HEK293T (cell line): Measurements from ENCODE around the gene EPHB2.

Experiments
- CTCF ChIA-PET: fragments of 350-600 bp; formaldehyde crosslinking; extraction: SDS; loops from one replicate; lab custom pipeline; 2021; ENCODE audit warnings: antibody characterized with exemption, inconsistent platforms; lab: Yijun Ruan, JAX
- POLR2A ChIA-PET: fragments of 350-600 bp; formaldehyde crosslinking; extraction: SDS; loops from one replicate; lab custom pipeline; 2020; ENCODE audit warnings: antibody characterized with exemption, inconsistent platforms; lab: Yijun Ruan, JAX
- DNase-seq: peaks from one replicate; pipeline ENCODE4 v3.0.0; 2012; ENCODE audit warnings: mixed read lengths; ENCODE audit errors: extremely low spot score
- ARNT ChIP-seq: fragments of 450-650 bp; IDR thresholded peaks from 2 replicates; pipeline ENCODE4 v1.6.1; 2017; ENCODE audit warnings: mild to moderate bottlenecking
- BHLHE40 ChIP-seq: fragments of 450-650 bp; IDR thresholded peaks from 2 replicates; pipeline ENCODE4 v1.6.1; 2016; ENCODE audit warnings: mild to moderate bottlenecking, moderate library complexity, borderline replicate concordance
- CTBP1 ChIP-seq: fragments of 450-650 bp; IDR thresholded peaks from 2 replicates; pipeline ENCODE4 v1.6.1; 2016; ENCODE audit warnings: borderline replicate concordance
- ELF4 ChIP-seq: fragments of 450-650 bp; IDR thresholded peaks from 2 replicates; pipeline ENCODE4 v1.6.1; 2017; ENCODE audit warnings: antibody characterized with exemption
- FOXA1 ChIP-seq: fragments of 450-650 bp; IDR thresholded peaks from 2 replicates; pipeline ENCODE4 v1.6.1; 2016; ENCODE audit warnings: mild to moderate bottlenecking
- FOXK2 ChIP-seq: fragments of 450-650 bp; IDR thresholded peaks from 2 replicates; pipeline ENCODE4 v1.6.1; 2016; ENCODE audit warnings: mild to moderate bottlenecking
- FOXM1 ChIP-seq: fragments of 450-650 bp; IDR thresholded peaks from 2 replicates; pipeline ENCODE4 v1.6.1; 2017; ENCODE audit warnings: mild to moderate bottlenecking, borderline replicate concordance
- HDGF ChIP-seq: fragments of 450-650 bp; IDR thresholded peaks from 2 replicates; pipeline ENCODE4 v1.6.1; 2017; ENCODE audit warnings: antibody characterized with exemption, borderline replicate concordance
- L3MBTL2 ChIP-seq: fragments of 450-650 bp; conservative IDR thresholded peaks from 2 replicates; pipeline ENCODE4 v1.6.1; 2016; ENCODE audit warnings: mild to moderate bottlenecking
- LEF1 ChIP-seq: fragments of 450-650 bp; IDR thresholded peaks from 2 replicates; pipeline ENCODE4 v1.6.1; 2017; ENCODE audit warnings: mild to moderate bottlenecking, borderline replicate concordance
- NFRKB ChIP-seq: fragments of 450-650 bp; IDR thresholded peaks from 2 replicates; pipeline ENCODE4 v1.6.1; 2016; ENCODE audit warnings: mild to moderate bottlenecking, moderate library complexity
- SP1 ChIP-seq: fragments of 450-650 bp; IDR thresholded peaks from 2 replicates; pipeline ENCODE4 v1.6.1; 2017
- SUZ12 ChIP-seq: fragments of 450-650 bp; IDR thresholded peaks from 2 replicates; pipeline ENCODE4 v1.6.1; 2016; ENCODE audit warnings: mild to moderate bottlenecking
- TARDBP ChIP-seq: fragments of 450-650 bp; IDR thresholded peaks from 2 replicates; pipeline ENCODE4 v1.6.1; 2016
- ZNF384 ChIP-seq: fragments of 450-650 bp; IDR thresholded peaks from 2 replicates; pipeline ENCODE4 v1.6.1; 2016
- TF ChIP-seq, protein P1 (sequence below): fragments of 450-650 bp; IDR thresholded peaks from 2 replicates; pipeline ENCODE4 v1.6.1; 2016

EPHB2 gene

DNA sequence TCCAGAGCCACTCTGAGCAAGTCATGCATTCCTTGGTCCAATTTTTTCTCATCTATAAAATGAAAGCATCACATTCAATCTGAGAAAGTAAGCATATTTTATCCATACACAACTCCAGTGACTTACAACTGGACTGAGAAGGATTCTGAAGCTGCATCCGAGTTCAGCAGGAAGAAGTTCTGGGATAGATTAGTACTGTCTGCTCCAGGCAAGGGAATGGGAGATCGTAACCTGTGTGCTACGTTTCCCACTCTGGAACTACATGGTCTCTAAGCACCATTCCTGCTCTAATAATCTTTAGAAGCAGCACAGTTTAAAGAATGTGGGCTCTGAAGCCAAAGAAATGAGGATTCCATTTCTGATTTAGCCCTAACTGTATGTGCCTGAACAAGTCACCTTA is 182.7 kb downstream of the EPHB2 start:
- CTCF ChIA-PET: interaction anchor here (0.9 kb wide), 1 partner anchor 10 kb away, joined by 3 read pairs; no protein-coding TSS in a partner anchor
- TF ChIP-seq ELF4 (no peak), SP1 (no peak), LEF1 (no peak), SUZ12 (no peak), ARNT (no peak), NFRKB (no peak), FOXK2 (no peak), CTBP1 (no peak), TARDBP (no peak), BHLHE40 (no peak), FOXM1 (no peak), HDGF (no peak), ZNF384 (no peak), FOXA1 (no peak), L3MBTL2 (no peak)
- TF ChIP-seq, protein P1, sequence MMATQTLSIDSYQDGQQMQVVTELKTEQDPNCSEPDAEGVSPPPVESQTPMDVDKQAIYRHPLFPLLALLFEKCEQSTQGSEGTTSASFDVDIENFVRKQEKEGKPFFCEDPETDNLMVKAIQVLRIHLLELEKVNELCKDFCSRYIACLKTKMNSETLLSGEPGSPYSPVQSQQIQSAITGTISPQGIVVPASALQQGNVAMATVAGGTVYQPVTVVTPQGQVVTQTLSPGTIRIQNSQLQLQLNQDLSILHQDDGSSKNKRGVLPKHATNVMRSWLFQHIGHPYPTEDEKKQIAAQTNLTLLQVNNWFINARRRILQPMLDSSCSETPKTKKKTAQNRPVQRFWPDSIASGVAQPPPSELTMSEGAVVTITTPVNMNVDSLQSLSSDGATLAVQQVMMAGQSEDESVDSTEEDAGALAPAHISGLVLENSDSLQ: no peak
- POLR2A ChIA-PET: no interaction called here
- no peak for DNase-seq

DNA sequence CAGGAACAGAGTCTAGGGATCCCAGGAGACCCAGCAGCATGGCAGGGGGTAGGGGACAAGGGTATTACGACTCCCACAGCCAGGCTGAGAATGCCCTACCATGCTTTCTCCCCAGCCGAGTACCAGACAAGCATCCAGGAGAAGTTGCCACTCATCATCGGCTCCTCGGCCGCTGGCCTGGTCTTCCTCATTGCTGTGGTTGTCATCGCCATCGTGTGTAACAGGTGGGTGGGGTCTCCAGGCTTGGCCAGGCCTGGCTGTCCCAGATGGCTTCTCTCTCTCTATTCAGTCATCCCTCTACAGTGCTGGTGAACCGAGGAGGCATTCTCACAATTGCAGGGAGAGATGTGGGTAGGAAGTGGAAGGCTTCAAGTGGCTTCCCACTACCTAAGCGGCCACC is 184.7 kb downstream of the EPHB2 start:
- no peak for DNase-seq
- ChIA-PET CTCF (no interaction called here), POLR2A (no interaction called here)
- TF ChIP-seq, protein P1: no peak
- TF ChIP-seq ARNT (no peak), HDGF (no peak), FOXK2 (no peak), CTBP1 (no peak), NFRKB (no peak), ELF4 (no peak), FOXM1 (no peak), LEF1 (no peak), BHLHE40 (no peak)

DNA sequence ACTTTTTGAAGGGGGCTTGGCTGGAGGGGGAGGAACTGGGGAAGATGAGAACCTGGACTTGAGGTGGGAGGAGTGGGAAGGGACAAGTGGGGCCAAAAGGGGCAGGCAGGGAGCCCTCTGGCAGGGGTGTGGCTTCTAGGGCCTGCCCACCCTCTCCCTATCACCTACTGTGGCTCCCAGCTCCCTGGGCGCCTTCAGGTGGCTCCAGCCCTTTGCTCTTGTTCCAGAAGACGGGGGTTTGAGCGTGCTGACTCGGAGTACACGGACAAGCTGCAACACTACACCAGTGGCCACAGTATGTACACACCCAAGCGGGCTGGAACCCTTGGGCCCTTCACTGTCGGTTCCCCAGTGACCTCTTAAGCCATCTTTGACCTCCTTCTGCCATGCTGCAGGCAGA is 185.5 kb downstream of the EPHB2 start:
- ChIA-PET CTCF (no interaction called here), POLR2A (no interaction called here)
- DNase-seq: no peak
- TF ChIP-seq NFRKB (no peak), ARNT (no peak), BHLHE40 (no peak), ZNF384 (no peak), HDGF (no peak)

DNA sequence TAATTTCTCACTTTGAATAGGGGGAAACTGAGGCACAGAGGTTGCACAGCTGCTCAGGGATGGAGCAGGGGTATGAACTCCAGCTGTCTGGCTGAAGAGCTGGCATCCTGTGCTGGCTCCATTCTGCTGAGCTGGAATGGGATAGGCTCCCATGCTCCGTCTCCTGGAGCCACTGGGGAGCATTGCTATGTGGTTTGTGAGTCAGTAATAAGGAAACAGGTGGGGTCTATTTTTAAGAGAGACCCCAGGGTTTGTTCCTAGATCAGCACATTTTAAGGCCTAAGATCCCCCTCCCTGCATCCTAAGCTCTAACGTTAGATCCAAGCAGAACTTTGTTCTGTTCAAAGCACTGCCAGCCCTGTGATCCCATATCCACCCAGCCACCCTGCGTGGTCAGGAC is 189.8 kb downstream of the EPHB2 start:
- DNase-seq: no peak
- TF ChIP-seq LEF1: no peak
- no peak for TF ChIP-seq ELF4
- TF ChIP-seq SUZ12: no peak
- TF ChIP-seq, protein P1: no peak
- TF ChIP-seq FOXM1: no peak
- no peak for TF ChIP-seq SP1
- no peak for TF ChIP-seq NFRKB
- TF ChIP-seq CTBP1: no peak
- ChIA-PET POLR2A (no interaction called here), CTCF (interaction anchor here (1.0 kb wide), 1 partner anchor 11 kb away, joined by 5 read pairs; no protein-coding TSS in a partner anchor)

DNA sequence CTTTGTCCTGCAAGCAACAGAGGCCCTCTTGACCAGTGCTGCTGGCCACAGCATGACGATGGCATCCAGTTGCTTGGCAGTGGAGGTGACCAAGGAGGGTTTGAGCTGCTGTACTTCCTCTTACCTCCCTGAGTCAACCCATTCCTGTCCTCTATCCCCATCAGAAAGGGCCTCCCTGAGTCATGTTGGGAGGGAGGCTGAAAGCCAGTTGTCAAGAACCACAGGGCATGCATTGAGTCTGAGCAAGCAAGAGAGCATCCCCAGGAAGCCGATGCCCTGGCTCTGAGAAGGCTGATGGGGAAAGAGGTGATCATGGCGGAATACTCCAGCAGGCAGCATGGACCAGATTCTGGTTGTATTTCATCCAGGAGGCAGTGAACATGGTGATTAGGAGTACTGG is 192.5 kb downstream of the EPHB2 start:
- TF ChIP-seq, protein P1: no peak
- TF ChIP-seq TARDBP: no peak
- POLR2A ChIA-PET: no interaction called here
- CTCF ChIA-PET: no interaction called here
- DNase-seq: no peak

DNA sequence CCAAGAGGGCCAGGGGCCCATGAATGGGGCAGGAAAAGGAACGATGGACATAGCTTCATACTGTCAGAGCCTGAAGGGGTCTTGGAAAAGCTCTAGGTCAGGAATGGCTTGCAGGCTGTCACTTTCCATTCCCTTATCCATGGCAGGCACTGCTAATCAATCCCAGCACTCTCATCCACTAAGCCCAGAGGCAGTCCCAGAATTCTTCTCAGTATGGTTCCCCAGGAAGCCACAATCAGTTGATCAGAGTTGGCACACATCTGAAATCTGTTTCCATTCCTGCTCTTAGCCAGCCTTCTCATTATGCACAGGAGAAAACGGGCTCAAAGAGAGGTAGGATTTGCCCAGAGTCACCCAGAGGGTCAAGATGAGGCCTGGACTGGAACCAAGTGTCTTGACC is 196.3 kb downstream of the EPHB2 start:
- TF ChIP-seq ARNT (no peak), FOXM1 (no peak), ZNF384 (no peak), L3MBTL2 (no peak), TARDBP (no peak), CTBP1 (no peak), FOXA1 (no peak), ELF4 (no peak), NFRKB (no peak), LEF1 (no peak), FOXK2 (no peak), SP1 (no peak), HDGF (no peak), BHLHE40 (no peak)
- TF ChIP-seq, protein P1: no peak
- no peak for DNase-seq
- POLR2A ChIA-PET: no interaction called here
- CTCF ChIA-PET: no interaction called here
